Esophagus muscularis mucosa (tissue), 4 donors: ENCODE data around the gene UBE2J1. TPM values are rescaled to one million over a fixed set of nuclear protein-coding genes. Genes with fewer than 3 reads are reported as not detected.

Experiments used
- DNase-seq: peaks from one replicate; pipeline ENCODE4 v3.0.0-alpha.2; 2017; ENCODE audit errors: extremely low spot score
- H3K27ac ChIP-seq, 4 donors: fragments of 200-600 bp; sonication (generic); replicated peaks in 1 of 4; 1 replicate in 3 of 4; 2 replicates in 1 of 4; pipeline ENCODE4 v1.5.1; 2016 to 2019; ENCODE audit warnings: mild to moderate bottlenecking in 1 of 4
- H3K27me3 ChIP-seq, 4 donors: fragments of 200-600 bp; sonication (generic); one replicate each; pipeline versions ENCODE4 v1.5.1 to v1.6.0; 2016 to 2019
- H3K36me3 ChIP-seq, 4 donors: fragments of 200-600 bp; sonication (generic); one replicate each; pipeline ENCODE4 v1.5.1; 2016 to 2019
- H3K4me1 ChIP-seq, 4 donors: fragments of 200-600 bp; sonication (generic); one replicate each; pipeline ENCODE4 v1.5.1; 2016 to 2019
- H3K4me3 ChIP-seq, 4 donors: fragments of 200-600 bp; sonication (generic); 1 replicate in 2 of 4; 2 replicates in 2 of 4; pipeline ENCODE4 v1.5.1; 2016 to 2019; ENCODE audit warnings: mild to moderate bottlenecking in 4 of 4, moderate library complexity in 1 of 4
- H3K9me3 ChIP-seq, 4 donors: fragments of 200-600 bp; sonication (generic); 1 replicate in 3 of 4; 2 replicates in 1 of 4; pipeline ENCODE4 v1.5.1; 2016 to 2019
- CTCF ChIP-seq, 3 experiments: fragments of 200-600 bp in 2 of 3; fragments of 450-650 bp in 1 of 3; sonication (generic) in 2 of 3; IDR thresholded peaks; one replicate each; pipeline ENCODE4 v1.5.1; 2017 to 2019; ENCODE audit warnings: antibody characterized with exemption in 3 of 3, mild to moderate bottlenecking in 2 of 3, moderate library complexity in 1 of 3
- EP300 ChIP-seq: sonication (generic); formaldehyde crosslinking; IDR thresholded peaks from one replicate; pipeline ENCODE4 v1.6.1; 2017; ENCODE audit warnings: antibody characterized with exemption
- POLR2A ChIP-seq: fragments of 450-650 bp; IDR thresholded peaks from one replicate; pipeline ENCODE4 v1.6.1; 2017; ENCODE audit warnings: antibody characterized with exemption, moderate library complexity, mild to moderate bottlenecking, low read depth
- POLR2AphosphoS5 ChIP-seq, 2 donors: sonication (generic); formaldehyde crosslinking; IDR thresholded peaks; one replicate each; pipeline ENCODE4 v1.6.1; 2017; ENCODE audit warnings: antibody characterized with exemption in 2 of 2
- WGBS: methylation state at CpG from one replicate; pipeline ENCODE4 v1.1.5; 2018; 5-methylcytosine and 5-hydroxymethylcytosine counted together
- intact Hi-C: fragments of 100-400 bp; cut with DNase I; formaldehyde crosslinking; loops from one replicate; pipeline ENCODE4 v1.15.1; 2023
- total RNA-seq, 4 donors: library from RNA; depleted of rRNA; stranded (reverse); fragments of >200 nt; gene quantifications; one replicate each; pipeline versions ENCODE4 v1.1.0 to v1.2.1, GENCODE V29; 2016

UBE2J1 gene
- total RNA-seq, 4 donors from 2014 or later: 31.0 to 36.6 (median 33.6) TPM

- H3K36me3 ChIP-seq: peaks cover 0 to 5% (median 0%) of the 10 kb centered on the region in 4 donors
- TF ChIP-seq POLR2A (no peak), EP300 (no peak), POLR2AphosphoS5 (IDR thresholded peaks at IDR 0.05) (no peak), CTCF (IDR thresholded peaks at IDR 0.05) (no peak)
- H3K27me3 ChIP-seq: no peaks in the 10 kb centered on the region
- intact Hi-C loops: no loop called here
- no peak for DNase-seq
- peaks cover 0 to 3% (median 0%) of the 10 kb centered on the region in 4 donors for H3K4me1 ChIP-seq
- H3K27ac ChIP-seq: no peak overlapping the region
- no peak overlapping the region for H3K4me3 ChIP-seq
- WGBS: 97% methylated on average over 6 of the region's 6 CpGs
- no peaks in the 10 kb centered on the region for H3K9me3 ChIP-seq
Observed at GRCh38 chr6:89386917-89387491, 34.5 kb upstream of the UBE2J1 start.

- no peaks in the 10 kb centered on the region for H3K27me3 ChIP-seq
- 90% methylated on average over 7 of the region's 7 CpGs for WGBS
- DNase-seq: no peak
- H3K4me1 ChIP-seq: peaks cover 0 to 3% (median 0%) of the 10 kb centered on the region in 4 donors
- H3K27ac ChIP-seq: no peak overlapping the region
- no peaks in the 10 kb centered on the region for H3K9me3 ChIP-seq
- H3K4me3 ChIP-seq: no peak overlapping the region
- intact Hi-C loops: no loop called here
- peaks cover 0 to 5% (median 0%) of the 10 kb centered on the region in 4 donors for H3K36me3 ChIP-seq
- TF ChIP-seq CTCF (IDR thresholded peaks at IDR 0.05) (no peak), POLR2AphosphoS5 (IDR thresholded peaks at IDR 0.05) (no peak), POLR2A (no peak), EP300 (no peak)
Observed at GRCh38 chr6:89385846-89386245, 33.3 kb upstream of the UBE2J1 start.

- TF ChIP-seq POLR2A: no peak
- TF ChIP-seq EP300: no peak
- TF ChIP-seq POLR2AphosphoS5 (IDR thresholded peaks at IDR 0.05): no peak
- no peak for TF ChIP-seq CTCF (IDR thresholded peaks at IDR 0.05)
- no peak overlapping the region for H3K4me3 ChIP-seq
- H3K27me3 ChIP-seq: no peaks in the 10 kb centered on the region
- DNase-seq: no peak
- H3K36me3 ChIP-seq: peaks cover 0 to 5% (median 0%) of the 10 kb centered on the region in 4 donors
- no peak overlapping the region for H3K27ac ChIP-seq
- intact Hi-C loops: no loop called here
- peaks cover 0 to 3% (median 0%) of the 10 kb centered on the region in 4 donors for H3K4me1 ChIP-seq
- no peaks in the 10 kb centered on the region for H3K9me3 ChIP-seq
- WGBS: 65% methylated on average over 5 of the region's 5 CpGs
Observed at GRCh38 chr6:89385156-89385667, 32.7 kb upstream of the UBE2J1 start.

- Histone ChIP-seq H3K4me3 (no peak overlapping the region), H3K9me3 (no peaks in the 10 kb centered on the region), H3K4me1 (peaks cover 0 to 3% (median 0%) of the 10 kb centered on the region in 4 donors), H3K27ac (no peak overlapping the region), H3K27me3 (no peaks in the 10 kb centered on the region), H3K36me3 (peaks cover 0 to 8% (median 0%) of the 10 kb centered on the region in 4 donors)
- intact Hi-C loops: no loop called here
- 93% methylated on average over 2 of the region's 2 CpGs for WGBS
- no peak for DNase-seq
- TF ChIP-seq POLR2A (no peak), POLR2AphosphoS5 (IDR thresholded peaks at IDR 0.05) (no peak), EP300 (no peak), CTCF (IDR thresholded peaks at IDR 0.05) (no peak)
Observed at GRCh38 chr6:89381031-89381430, 28.5 kb upstream of the UBE2J1 start.

- intact Hi-C loops: no loop called here
- DNase-seq: no peak
- TF ChIP-seq POLR2AphosphoS5 (IDR thresholded peaks at IDR 0.05): no peak
- no peak for TF ChIP-seq CTCF (IDR thresholded peaks at IDR 0.05)
- no peak for TF ChIP-seq EP300
- no peak for TF ChIP-seq POLR2A
Observed at GRCh38 chr6:89379281-89379680, 26.8 kb upstream of the UBE2J1 start.

More at GRCh38 chr6:89379281-89379680, 26.8 kb upstream of the UBE2J1 start:
- 55% methylated on average over 5 of the region's 5 CpGs for WGBS
- Histone ChIP-seq H3K4me3 (no peak overlapping the region), H3K36me3 (peaks cover 0 to 8% (median 0%) of the 10 kb centered on the region in 4 donors), H3K27ac (no peak overlapping the region), H3K4me1 (no peaks in the 10 kb centered on the region), H3K27me3 (no peaks in the 10 kb centered on the region), H3K9me3 (no peaks in the 10 kb centered on the region)
